ENCODE data around the gene EEF1G. TPM values are rescaled to one million over a fixed set of nuclear protein-coding genes. Genes with fewer than 3 reads are reported as not detected.
"Not testable (repeated sequence)": the region's sequence is repeated elsewhere in the genome, so short reads cannot be mapped to it uniquely, and the experiment has no call there.

EEF1G gene
- total RNA-seq, 2 donors from 2014 or later = 2,565 to 2,667 TPM

DNA sequence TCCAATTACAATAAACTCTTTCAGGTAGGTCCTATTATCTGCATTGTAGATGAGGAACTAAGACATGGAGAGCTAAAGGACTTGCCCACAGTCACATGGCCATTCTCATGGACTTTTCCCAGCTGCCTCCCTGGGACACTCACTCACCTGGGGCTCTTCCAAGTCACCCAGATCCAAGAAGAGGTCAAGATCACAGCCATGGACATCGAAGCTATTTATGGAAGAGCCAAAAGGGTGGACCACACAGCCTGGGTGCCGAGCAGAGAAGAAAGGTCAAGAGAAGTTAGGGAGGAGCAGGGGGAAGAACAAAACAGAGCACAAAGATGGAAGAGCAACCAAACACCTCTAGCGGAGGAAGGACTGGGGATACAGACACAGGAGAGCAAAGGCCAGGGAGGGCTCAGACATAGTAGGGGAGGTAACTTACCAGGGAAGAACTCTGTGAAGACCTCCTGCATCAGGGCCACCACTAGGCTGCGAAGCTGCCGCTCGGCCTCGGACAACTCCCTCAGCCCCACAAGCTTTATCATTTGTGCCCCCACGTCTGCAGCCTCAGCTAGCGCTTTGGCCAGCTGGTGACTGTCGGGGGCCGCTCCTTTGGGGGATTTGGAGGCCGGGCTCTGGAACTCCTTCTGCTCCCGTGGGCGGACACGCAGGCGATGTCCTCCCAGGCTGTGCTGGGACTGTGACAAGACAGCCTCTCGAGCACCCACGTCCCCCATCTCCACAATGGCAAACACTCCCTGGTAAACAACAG, 7.4 kb upstream of the EEF1G start:
- no peaks in the 10 kb centered on the region for H3K9me3 Mint-ChIP-seq
- no peaks in the 10 kb centered on the region for H3K4me1 Mint-ChIP-seq (ENCODE audit: low read depth)
- no peak for ATAC-seq (replicated peaks in 1 of 2)
- no peak overlapping the region for H3K4me3 Mint-ChIP-seq
- H3K27me3 Mint-ChIP-seq (ENCODE audit: low read depth) = no peaks in the 10 kb centered on the region
- H3K36me3 Mint-ChIP-seq (ENCODE audit: insufficient read depth in 2 of 2) = peaks cover 0 to 11% of the 10 kb centered on the region in 2 donors
- no peak for DNase-seq
- no peak overlapping the region for H3K27ac Mint-ChIP-seq

GRCh38 chr11:62579252-62579651, 5.6 kb upstream of the EEF1G start:
- H3K27ac Mint-ChIP-seq = no peak overlapping the region
- peaks cover 15% of the 10 kb centered on the region for H3K4me1 Mint-ChIP-seq (ENCODE audit: low read depth)
- ATAC-seq (replicated peaks in 1 of 2) (no peak), DNase-seq (no peak)
- H3K9me3 Mint-ChIP-seq = no peaks in the 10 kb centered on the region
- peaks cover 3 to 14% of the 10 kb centered on the region in 2 donors for H3K36me3 Mint-ChIP-seq (ENCODE audit: insufficient read depth in 2 of 2)
- H3K4me3 Mint-ChIP-seq = no peak overlapping the region
- no peaks in the 10 kb centered on the region for H3K27me3 Mint-ChIP-seq (ENCODE audit: low read depth)

DNA sequence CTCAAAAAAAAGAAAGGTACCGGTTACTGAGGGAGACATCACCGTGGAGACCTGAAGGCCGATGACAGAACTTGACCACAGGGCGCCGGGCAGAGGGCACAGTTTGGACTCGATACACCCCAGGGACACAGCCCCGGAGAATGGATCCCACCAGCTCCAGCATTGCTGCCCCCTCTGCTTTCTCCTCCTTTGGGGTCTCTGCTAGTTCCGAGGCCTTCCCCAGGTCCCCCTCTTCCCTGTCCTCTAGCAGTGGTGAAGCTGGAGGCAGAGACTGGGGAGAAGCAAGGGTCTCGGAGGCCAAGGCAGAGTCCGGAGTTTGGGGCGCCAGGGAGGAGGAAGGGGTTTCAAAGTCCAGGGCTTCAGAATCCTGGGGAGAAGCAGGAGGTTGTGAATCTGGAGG, 4.8 kb upstream of the EEF1G start:
- ATAC-seq (replicated peaks in 1 of 2) (no peak), DNase-seq (no peak)
- no peaks in the 10 kb centered on the region for H3K9me3 Mint-ChIP-seq
- H3K36me3 Mint-ChIP-seq (ENCODE audit: insufficient read depth in 2 of 2) = peaks cover 3 to 16% of the 10 kb centered on the region in 2 donors
- H3K4me1 Mint-ChIP-seq (ENCODE audit: low read depth) = peaks cover 15% of the 10 kb centered on the region
- H3K27ac Mint-ChIP-seq = no peak overlapping the region
- no peaks in the 10 kb centered on the region for H3K27me3 Mint-ChIP-seq (ENCODE audit: low read depth)
- H3K4me3 Mint-ChIP-seq = no peak overlapping the region

DNA sequence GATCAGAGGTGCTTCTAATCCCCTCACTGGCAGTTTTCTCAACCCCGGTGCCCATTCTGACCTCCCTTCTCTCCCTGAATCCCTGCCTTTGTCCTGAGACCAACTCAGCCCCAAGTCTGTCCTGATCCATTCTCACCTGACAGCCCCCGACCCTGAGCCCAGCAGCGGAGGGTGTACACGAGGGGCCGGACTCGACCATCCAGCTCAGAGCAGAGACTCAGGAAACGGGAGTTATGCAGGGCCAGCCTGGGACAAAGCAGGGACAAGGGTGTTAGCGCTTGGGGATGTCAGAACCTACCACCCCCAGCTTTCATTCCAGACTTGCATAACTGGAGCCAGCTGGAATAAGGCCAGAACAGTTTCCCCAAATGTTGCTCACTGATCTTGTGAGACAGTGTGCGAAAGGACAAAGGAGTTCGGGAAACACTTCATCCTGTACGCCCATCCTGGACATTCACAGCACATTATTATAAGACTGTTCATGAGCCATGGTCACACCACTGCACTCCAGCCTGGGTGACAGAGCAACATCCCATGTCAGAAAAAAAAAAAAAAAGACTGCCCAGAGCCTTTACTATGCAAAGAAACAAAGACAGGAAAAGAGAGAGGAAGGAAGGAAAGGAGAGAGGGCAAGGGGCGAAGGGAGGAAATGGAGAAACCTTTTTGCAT, 3.5 kb upstream of the EEF1G start:
- Mint-ChIP-seq H3K36me3 (ENCODE audit: insufficient read depth in 2 of 2) (peaks cover 9 to 29% of the 10 kb centered on the region in 2 donors), H3K27me3 (ENCODE audit: low read depth) (no peaks in the 10 kb centered on the region), H3K4me1 (ENCODE audit: low read depth) (peaks cover 24% of the 10 kb centered on the region), H3K27ac (no peak overlapping the region), H3K4me3 (no peak overlapping the region), H3K9me3 (no peaks in the 10 kb centered on the region)
- ATAC-seq (replicated peaks in 1 of 2) = no peak
- no peak for DNase-seq

- Mint-ChIP-seq H3K27ac (no peak overlapping the region), H3K27me3 (ENCODE audit: low read depth) (no peaks in the 10 kb centered on the region)
Observed at GRCh38 chr11:62575837-62576236, 2.1 kb upstream of the EEF1G start.

GRCh38 chr11:62575156-62575555, 1.5 kb upstream of the EEF1G start:
- DNase-seq = no peak
- ATAC-seq (replicated peaks in 1 of 2) = no peak
- Mint-ChIP-seq H3K4me3 (peak overlapping the region; percentile 92 to 100), H3K27ac (peak overlapping the region; percentile 77), H3K4me1 (ENCODE audit: low read depth) (peaks cover 44% of the 10 kb centered on the region), H3K36me3 (ENCODE audit: insufficient read depth in 2 of 2) (peaks cover 23 to 44% of the 10 kb centered on the region in 2 donors), H3K27me3 (ENCODE audit: low read depth) (no peaks in the 10 kb centered on the region), H3K9me3 (no peaks in the 10 kb centered on the region)

More at GRCh38 chr11:62575837-62576236, 2.1 kb upstream of the EEF1G start:
- no peaks in the 10 kb centered on the region for H3K9me3 Mint-ChIP-seq
- ATAC-seq (replicated peaks in 1 of 2) = no peak
- H3K36me3 Mint-ChIP-seq (ENCODE audit: insufficient read depth in 2 of 2) = peaks cover 20 to 40% of the 10 kb centered on the region in 2 donors
- peaks cover 38% of the 10 kb centered on the region for H3K4me1 Mint-ChIP-seq (ENCODE audit: low read depth)
- peak overlapping the region; percentile 92 to 100 for H3K4me3 Mint-ChIP-seq
- no peak for DNase-seq

DNA sequence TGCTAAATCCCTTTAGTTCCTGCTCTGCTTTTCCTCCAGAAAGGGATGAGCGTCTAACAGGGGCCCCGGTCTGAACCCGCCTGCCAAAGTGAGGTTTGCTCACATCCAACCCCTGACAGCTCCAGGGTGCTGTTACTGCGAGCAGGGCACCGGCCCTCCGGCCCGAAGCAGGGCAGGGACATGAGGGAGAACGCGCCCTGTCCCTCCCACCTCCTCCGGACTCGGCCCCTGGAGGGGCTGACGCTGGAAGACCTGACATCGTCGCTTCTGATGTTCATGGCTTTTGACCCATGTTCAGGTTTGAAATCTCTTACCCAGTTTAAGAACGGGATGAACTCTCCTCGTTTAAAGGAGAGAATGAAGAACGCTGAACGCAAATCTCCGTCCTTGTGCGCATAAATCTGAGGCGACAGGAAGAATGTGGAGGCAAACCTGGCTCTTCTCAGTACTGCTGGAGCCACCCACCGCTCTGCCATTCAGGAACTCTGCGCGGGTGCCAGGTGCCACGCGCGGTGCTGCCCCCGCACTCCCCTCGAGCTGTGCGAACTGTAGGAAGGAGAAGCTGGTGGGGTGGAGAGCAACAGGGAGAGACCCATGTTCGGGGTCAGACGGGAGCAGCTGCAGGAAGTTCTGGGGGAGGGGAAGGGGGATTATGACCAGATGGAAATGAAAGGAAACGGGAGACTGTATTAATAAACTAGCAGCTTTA, 826 bp upstream of the EEF1G start:
- ATAC-seq (replicated peaks in 1 of 2) = peak; percentile 18 to 30
- Mint-ChIP-seq H3K4me3 (peak overlapping the region; percentile 92 to 100), H3K36me3 (ENCODE audit: insufficient read depth in 2 of 2) (peaks cover 24 to 47% of the 10 kb centered on the region in 2 donors), H3K4me1 (ENCODE audit: low read depth) (peaks cover 51% of the 10 kb centered on the region), H3K27me3 (ENCODE audit: low read depth) (no peaks in the 10 kb centered on the region), H3K9me3 (no peaks in the 10 kb centered on the region), H3K27ac (peak overlapping the region; percentile 99)
- DNase-seq = peak; percentile 26 to 34

- no peaks in the 10 kb centered on the region for H3K27me3 Mint-ChIP-seq (ENCODE audit: low read depth)
- ATAC-seq (replicated peaks in 1 of 2) (no peak), DNase-seq (peak in 1 of 2 donors; percentile 28)
- H3K4me1 Mint-ChIP-seq (ENCODE audit: low read depth) = peaks cover 63% of the 10 kb centered on the region
- no peaks in the 10 kb centered on the region for H3K9me3 Mint-ChIP-seq
- peaks cover 24 to 55% of the 10 kb centered on the region in 2 donors for H3K36me3 Mint-ChIP-seq (ENCODE audit: insufficient read depth in 2 of 2)
- peak overlapping the region; percentile 99 for H3K27ac Mint-ChIP-seq
- peak overlapping the region; percentile 92 to 100 for H3K4me3 Mint-ChIP-seq
Observed at GRCh38 chr11:62573006-62573591, 592 bp downstream of the EEF1G start.

- DNase-seq (no peak), ATAC-seq (replicated peaks in 1 of 2) (no peak)
- peak overlapping the region; percentile 92 to 100 for H3K4me3 Mint-ChIP-seq
- peaks cover 25 to 52% of the 10 kb centered on the region in 2 donors for H3K36me3 Mint-ChIP-seq (ENCODE audit: insufficient read depth in 2 of 2)
- H3K27ac Mint-ChIP-seq = peak overlapping the region; percentile 99
- no peaks in the 10 kb centered on the region for H3K9me3 Mint-ChIP-seq
- no peaks in the 10 kb centered on the region for H3K27me3 Mint-ChIP-seq (ENCODE audit: low read depth)
- peaks cover 67% of the 10 kb centered on the region for H3K4me1 Mint-ChIP-seq (ENCODE audit: low read depth)
Observed at GRCh38 chr11:62572431-62572830, 1.3 kb downstream of the EEF1G start.

DNA sequence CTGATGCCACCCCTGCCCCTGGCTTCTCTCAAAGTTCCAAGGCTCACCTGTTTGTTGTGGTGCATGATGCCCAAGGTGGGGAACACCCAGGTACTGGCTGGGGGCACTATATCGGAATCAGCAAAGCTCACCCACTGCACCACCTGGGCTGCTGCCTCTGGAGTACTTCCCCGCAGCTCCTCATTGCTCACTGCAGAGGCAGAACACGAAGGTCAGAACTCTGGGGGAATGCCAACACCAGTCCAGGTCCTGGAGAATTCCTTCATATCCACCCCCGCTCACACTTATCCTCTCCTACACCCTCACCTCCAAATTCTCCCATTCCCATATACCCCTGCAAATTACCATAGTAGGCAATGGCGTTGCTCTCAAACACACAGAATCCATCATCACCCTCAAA, 2.2 kb downstream of the EEF1G start:
- Mint-ChIP-seq H3K36me3 (ENCODE audit: insufficient read depth in 2 of 2) (peaks cover 28 to 59% of the 10 kb centered on the region in 2 donors), H3K27ac (peak overlapping the region; percentile 99), H3K4me1 (ENCODE audit: low read depth) (peaks cover 76% of the 10 kb centered on the region), H3K4me3 (peak overlapping the region; percentile 92 to 100)
- not testable (repeated sequence) for DNase-seq; ATAC-seq (replicated peaks in 1 of 2); H3K9me3 Mint-ChIP-seq; H3K27me3 Mint-ChIP-seq (ENCODE audit: low read depth)

GRCh38 chr11:62570903-62571302, 2.8 kb downstream of the EEF1G start:
- H3K9me3 Mint-ChIP-seq; H3K27me3 Mint-ChIP-seq (ENCODE audit: low read depth); DNase-seq; ATAC-seq (replicated peaks in 1 of 2): not testable (repeated sequence)
- peak overlapping the region; percentile 92 to 100 for H3K4me3 Mint-ChIP-seq
- peaks cover 32 to 65% of the 10 kb centered on the region in 2 donors for H3K36me3 Mint-ChIP-seq (ENCODE audit: insufficient read depth in 2 of 2)
- H3K4me1 Mint-ChIP-seq (ENCODE audit: low read depth) = peaks cover 82% of the 10 kb centered on the region
- H3K27ac Mint-ChIP-seq = peak overlapping the region; percentile 99

- ATAC-seq (replicated peaks in 1 of 2) (no peak), DNase-seq (no peak)
- H3K9me3 Mint-ChIP-seq = no peaks in the 10 kb centered on the region
- H3K27me3 Mint-ChIP-seq (ENCODE audit: low read depth) = no peaks in the 10 kb centered on the region
- peak overlapping the region; percentile 45 for H3K27ac Mint-ChIP-seq
- peaks cover 75% of the 10 kb centered on the region for H3K4me1 Mint-ChIP-seq (ENCODE audit: low read depth)
- peaks cover 31 to 71% of the 10 kb centered on the region in 2 donors for H3K36me3 Mint-ChIP-seq (ENCODE audit: insufficient read depth in 2 of 2)
- peak overlapping the region; percentile 7 to 22 for H3K4me3 Mint-ChIP-seq
Observed at GRCh38 chr11:62569611-62570010, 4.1 kb downstream of the EEF1G start.
